B cell (primary cell): ENCODE data around the gene LTO1. TPM values are rescaled to one million over a fixed set of nuclear protein-coding genes. Genes with fewer than 3 reads are reported as not detected.
A peak's percentile ranks its signal among the peaks of the same experiment; 100 is the strongest.

Experiments
- ATAC-seq: fragments of 200-7000 bp; cut with Tn5 transposase; one replicate; pipeline ENCODE4 v1.10.0; 2021; ENCODE audit warnings: low read depth, mild to moderate bottlenecking, moderate number of reproducible peaks, moderate library complexity
- CTCF ChIA-PET: fragments of 350-600 bp; sonication (Branson Sonifier 250); formaldehyde crosslinking; loops from one replicate; lab custom pipeline; 2021; ENCODE audit warnings: antibody characterized with exemption, inconsistent platforms; lab: Charles Lee
- POLR2A ChIA-PET: fragments of 350-600 bp; sonication (Branson Sonifier 250); formaldehyde crosslinking; loops from one replicate; lab custom pipeline; 2021; ENCODE audit warnings: antibody characterized with exemption; lab: Charles Lee
- DNase-seq: peaks from one replicate; pipeline ENCODE4 v3.0.0; 2013
- H2AFZ ChIP-seq: 2 replicates; pipeline ENCODE4 v1.6.1; 2012; ENCODE audit warnings: mild to moderate bottlenecking, low read depth, low read length; ENCODE audit not compliant: insufficient read depth, poor library complexity, severe bottlenecking
- H3K27ac ChIP-seq, 2 donors: 1 replicate in 1 of 2; 2 replicates in 1 of 2; pipeline ENCODE4 v1.5.1; 2012 to 2013; ENCODE audit warnings: low read length in 2 of 2, mild to moderate bottlenecking in 2 of 2, moderate library complexity in 1 of 2
- H3K27me3 ChIP-seq, 4 experiments: fragments of 200-600 bp in 1 of 4; sonication (generic) in 1 of 4; replicated peaks in 1 of 4; 1 replicate in 2 of 4; 2 replicates in 2 of 4; pipeline versions ENCODE4 v1.6.1 to v1.7.0; 2013 to 2016; ENCODE audit warnings: low read length in 3 of 4, mild to moderate bottlenecking in 2 of 4, mixed read lengths in 1 of 4, moderate library complexity in 1 of 4; ENCODE audit not compliant: insufficient read depth in 4 of 4, control insufficient read depth in 3 of 4; ENCODE audit errors: control extremely low read depth in 1 of 4
- H3K36me3 ChIP-seq, 2 experiments: replicated peaks in 1 of 2; 1 replicate in 1 of 2; 2 replicates in 1 of 2; pipeline versions ENCODE4 v1.6.1 to v1.7.1; 2013; ENCODE audit warnings: low read length in 1 of 2; ENCODE audit not compliant: insufficient read depth in 2 of 2, control insufficient read depth in 1 of 2; ENCODE audit errors: control extremely low read depth in 1 of 2, extremely low read depth in 1 of 2
- H3K4me1 ChIP-seq, 2 donors: fragments of 200-600 bp in 1 of 2; sonication (generic) in 1 of 2; 1 replicate in 1 of 2; 2 replicates in 1 of 2; pipeline versions ENCODE4 v1.5.1 to v1.6.1; 2013 to 2017; ENCODE audit warnings: low read length in 2 of 2; ENCODE audit not compliant: control insufficient read depth in 2 of 2, insufficient read depth in 2 of 2
- H3K4me2 ChIP-seq: replicated peaks from 2 replicates; pipeline ENCODE3; 2012; ENCODE audit warnings: mild to moderate bottlenecking, low read depth, low read length; ENCODE audit not compliant: poor library complexity, severe bottlenecking
- H3K4me3 ChIP-seq, 5 experiments: fragments of 200-600 bp in 1 of 5; sonication (generic) in 1 of 5; 1 replicate in 3 of 5; 2 replicates in 2 of 5; pipeline versions ENCODE4 v1.5.1 to v1.7.0; 2011 to 2016; ENCODE audit warnings: low read length in 4 of 5, mild to moderate bottlenecking in 4 of 5, low read depth in 2 of 5, control low read depth in 1 of 5, moderate library complexity in 1 of 5; ENCODE audit not compliant: insufficient read depth in 1 of 5; ENCODE audit errors: control extremely low read depth in 1 of 5, extremely low read depth in 1 of 5
- H3K79me2 ChIP-seq: fragments of 200-600 bp; sonication (generic); one replicate; pipeline ENCODE4 v1.6.0; 2016; ENCODE audit warnings: low read length; ENCODE audit not compliant: control insufficient read depth, insufficient read depth
- H3K9ac ChIP-seq: fragments of 200-600 bp; sonication (generic); 2 replicates; pipeline ENCODE4 v1.6.1; 2017; ENCODE audit warnings: mild to moderate bottlenecking, low read length, moderate library complexity
- H3K9me3 ChIP-seq, 3 donors: one replicate each; pipeline versions ENCODE4 v1.6.1 to v1.7.1; 2013; ENCODE audit warnings: low read length in 2 of 3; ENCODE audit not compliant: control insufficient read depth in 2 of 3, insufficient read depth in 1 of 3; ENCODE audit errors: control extremely low read depth in 1 of 3
- H4K20me1 ChIP-seq: 2 replicates; pipeline ENCODE4 v1.6.0; 2012; ENCODE audit warnings: mild to moderate bottlenecking, low read length; ENCODE audit not compliant: insufficient read depth, control insufficient read depth, poor library complexity, severe bottlenecking
- H3K27ac Mint-ChIP-seq: one replicate; pipeline ENCODE4 v1.8.0; 2021; ENCODE audit warnings: mixed read lengths
- H3K27me3 Mint-ChIP-seq: one replicate; pipeline ENCODE4 v1.8.0; 2021; ENCODE audit warnings: mixed read lengths
- H3K4me1 Mint-ChIP-seq: one replicate; pipeline ENCODE4 v1.8.0; 2021; ENCODE audit warnings: mixed read lengths
- H3K4me3 Mint-ChIP-seq: one replicate; pipeline ENCODE4 v1.8.0; 2021; ENCODE audit warnings: mixed read lengths
- H3K9me3 Mint-ChIP-seq: one replicate; pipeline ENCODE4 v1.8.0; 2022; ENCODE audit warnings: mixed read lengths; ENCODE audit not compliant: insufficient read depth
- EZH2 ChIP-seq: IDR thresholded peaks from 2 replicates; pipeline ENCODE4 v1.6.1; 2012; ENCODE audit warnings: borderline replicate concordance, low read depth, mild to moderate bottlenecking, moderate library complexity, low read length; ENCODE audit not compliant: insufficient read depth, poor library complexity, severe bottlenecking
- WGBS: methylation state at CpG from one replicate; pipeline ENCODE4 v1.1.5; 2013; ENCODE audit warnings: missing lambda C conversion rate; ENCODE audit not compliant: insufficient coverage; 5-methylcytosine and 5-hydroxymethylcytosine counted together
- intact Hi-C: fragments of 100-400 bp; cut with micrococcal nuclease; formaldehyde crosslinking; loops from one replicate; pipeline ENCODE4 v1.10.0; 2022
- polyA plus RNA-seq: library from polyadenylated mRNA; depleted of rRNA; stranded (reverse); fragments of >200 nt; gene quantifications from 2 replicates; pipeline ENCODE4 v1.2.3, GENCODE V29; 2012
- total RNA-seq, 2 donors: library from RNA; stranded (reverse); fragments of 120-200 nt in 1 of 2; gene quantifications; 1 replicate in 1 of 2; 2 replicates in 1 of 2; pipeline versions ENCODE4 v1.2.3 to v1.2.4, GENCODE V29; 2013 to 2022
- TF ChIP-seq, protein P1 (sequence below): fragments of 200-600 bp; IDR thresholded peaks from one replicate; pipeline ENCODE4 v1.8.0; 2022; ENCODE audit warnings: antibody characterized with exemption, mild to moderate bottlenecking

The LTO1 gene
- total and polyA plus RNA-seq, 2 donors (not counting 1 experiment from before 2014, with no cell fraction given): 44.4 to 68.8 TPM

DNA sequence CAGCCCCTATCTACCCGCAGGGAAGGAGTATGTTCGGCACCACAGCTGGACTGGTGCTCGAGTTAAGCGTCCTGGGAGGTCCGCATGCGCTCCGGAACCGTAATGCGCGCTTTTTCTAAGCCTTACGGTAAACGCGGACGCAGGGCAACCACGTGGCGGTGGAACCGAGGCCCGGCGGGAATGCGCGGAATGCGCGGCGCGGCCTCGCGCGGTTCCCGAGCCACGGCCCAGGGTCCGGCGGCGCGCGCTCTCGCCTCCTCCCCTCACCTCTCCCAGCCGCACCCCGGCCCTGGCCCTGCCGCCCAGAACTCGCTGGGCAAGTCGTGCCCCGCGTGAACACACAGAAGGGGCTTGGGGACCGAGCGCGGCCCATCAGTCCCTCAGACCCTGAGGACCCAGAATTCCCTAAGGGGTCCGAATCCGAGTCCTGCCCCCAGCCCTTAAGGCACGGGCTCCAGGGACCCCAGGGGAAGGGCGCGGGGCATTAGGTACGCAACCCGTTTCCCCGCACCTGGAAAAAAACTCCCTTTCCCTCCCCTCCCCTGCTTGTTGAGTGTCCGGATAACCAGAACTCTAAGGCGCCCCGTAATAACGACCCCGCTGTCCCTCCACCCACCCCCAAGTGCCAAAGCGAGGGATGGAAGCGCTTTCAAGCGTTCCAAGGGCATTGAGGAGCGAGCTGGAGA, 38.5 kb downstream of the LTO1 start:
- peak overlapping the region; percentile 78 for H3K4me2 ChIP-seq
- no peak overlapping the region for H3K27ac Mint-ChIP-seq

More for the DNA sequence above, 38.5 kb downstream of the LTO1 start:
- peaks cover 0 to 55% (median 37%) of the 10 kb centered on the region in 4 experiments for H3K27me3 ChIP-seq
- Mint-ChIP-seq H3K9me3 (no peaks in the 10 kb centered on the region), H3K4me1 (peaks cover 37% of the 10 kb centered on the region), H3K27me3 (peaks cover 45% of the 10 kb centered on the region), H3K4me3 (peak overlapping the region; percentile 49)
- peaks cover 43 to 50% of the 10 kb centered on the region in 2 donors for H3K4me1 ChIP-seq
- DNase-seq: peak; percentile 35
- peak overlapping the region in 2 of 5 experiments; percentile 12 to 20 for H3K4me3 ChIP-seq
- ChIA-PET CTCF (no interaction called here), POLR2A (interaction anchor here (0.6 kb wide), 1 partner anchor 513 kb away, joined by 5 read pairs; no protein-coding TSS in a partner anchor)
- TF ChIP-seq, protein P1, sequence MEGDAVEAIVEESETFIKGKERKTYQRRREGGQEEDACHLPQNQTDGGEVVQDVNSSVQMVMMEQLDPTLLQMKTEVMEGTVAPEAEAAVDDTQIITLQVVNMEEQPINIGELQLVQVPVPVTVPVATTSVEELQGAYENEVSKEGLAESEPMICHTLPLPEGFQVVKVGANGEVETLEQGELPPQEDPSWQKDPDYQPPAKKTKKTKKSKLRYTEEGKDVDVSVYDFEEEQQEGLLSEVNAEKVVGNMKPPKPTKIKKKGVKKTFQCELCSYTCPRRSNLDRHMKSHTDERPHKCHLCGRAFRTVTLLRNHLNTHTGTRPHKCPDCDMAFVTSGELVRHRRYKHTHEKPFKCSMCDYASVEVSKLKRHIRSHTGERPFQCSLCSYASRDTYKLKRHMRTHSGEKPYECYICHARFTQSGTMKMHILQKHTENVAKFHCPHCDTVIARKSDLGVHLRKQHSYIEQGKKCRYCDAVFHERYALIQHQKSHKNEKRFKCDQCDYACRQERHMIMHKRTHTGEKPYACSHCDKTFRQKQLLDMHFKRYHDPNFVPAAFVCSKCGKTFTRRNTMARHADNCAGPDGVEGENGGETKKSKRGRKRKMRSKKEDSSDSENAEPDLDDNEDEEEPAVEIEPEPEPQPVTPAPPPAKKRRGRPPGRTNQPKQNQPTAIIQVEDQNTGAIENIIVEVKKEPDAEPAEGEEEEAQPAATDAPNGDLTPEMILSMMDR: no peak
- TF ChIP-seq EZH2: peak; percentile 30
- no peaks in the 10 kb centered on the region for H3K79me2 ChIP-seq
- H3K36me3 ChIP-seq: no peaks in the 10 kb centered on the region
- no peak for ATAC-seq
- peaks cover 0 to 26% (median 0%) of the 10 kb centered on the region in 3 donors for H3K9me3 ChIP-seq
- intact Hi-C loops: no loop called here
- H3K27ac ChIP-seq: no peak overlapping the region
- peak overlapping the region; percentile 41 for H2AFZ ChIP-seq
- no peaks in the 10 kb centered on the region for H4K20me1 ChIP-seq
- WGBS: 10% methylated on average over 63 of the region's 63 CpGs
- peak overlapping the region; percentile 37 for H3K9ac ChIP-seq
